Muscle of back (tissue), 13 donors: ENCODE measurements around the gene TMUB2. TPM values are rescaled to one million over a fixed set of nuclear protein-coding genes. Genes with fewer than 3 reads are reported as not detected.
A peak's percentile ranks its signal among the peaks of the same experiment; 100 is the strongest.
"Not testable (repeated sequence)": the region's sequence is repeated elsewhere in the genome, so short reads cannot be mapped to it uniquely, and the experiment has no call there.

Source experiments
- DNase-seq, 3 donors: peaks; one replicate each; pipeline versions ENCODE4 v3.0.0 to v3.0.0-alpha.2; 2013
- long read RNA-seq, 9 donors: transcript quantifications; one replicate each; lab custom pipeline, GENCODE V29; 2026
- polyA plus RNA-seq, 10 donors: library from polyadenylated mRNA; unstranded; fragments of 120-200 nt; gene quantifications; one replicate each; pipeline ENCODE4 v1.2.1, GENCODE V29; 2013; ENCODE audit not compliant: insufficient read length in 10 of 10

TMUB2 gene
- 10 to 100 TPM; 33.2 to 51.3 (median 40.6) TPM for polyA plus RNA-seq
- long read RNA-seq, donor 1, partial matches to known transcripts: 14 of 19 reads
- long read RNA-seq, donor 1, other reads (novel, unspliced or antisense): 0 of 19 reads
- long read RNA-seq, donor 2, partial matches to known transcripts: 0 of 4 reads
- long read RNA-seq, donor 2, other reads (novel, unspliced or antisense): 0 of 4 reads
- long read RNA-seq, donor 3: 0 reads
- long read RNA-seq, donor 4, partial matches to known transcripts: 7 of 11 reads
- long read RNA-seq, donor 4, other reads (novel, unspliced or antisense): 0 of 11 reads
- long read RNA-seq, donor 5, partial matches to known transcripts: 6 of 12 reads
- long read RNA-seq, donor 5, other reads (novel, unspliced or antisense): 0 of 12 reads
- long read RNA-seq, donor 6, transcript TMUB2-201 (3 exons, 2,418 nt): major isoform, 5 of 14 reads
- long read RNA-seq, donor 6, partial matches to known transcripts: 5 of 14 reads
- long read RNA-seq, donor 6, other reads (novel, unspliced or antisense): 0 of 14 reads
- long read RNA-seq, donor 7, partial matches to known transcripts: 13 of 18 reads
- long read RNA-seq, donor 7, other reads (novel, unspliced or antisense): 0 of 18 reads
- long read RNA-seq, donor 8, partial matches to known transcripts: 5 of 10 reads
- long read RNA-seq, donor 8, other reads (novel, unspliced or antisense): 0 of 10 reads
- long read RNA-seq, donor 9: 0 reads

- peak; percentile 99 for DNase-seq
Observed at GRCh38 chr17:44186307-44187130, at the start of gene TMUB2. Gene TMUB2 (plus strand): TSS chr17:44186972. CDS start chr17:44187709, 737 bp downstream.

GRCh38 chr17:44137891-44138709 lies 48.7 kb upstream of the TMUB2 start:
- peak; percentile 50 to 96 (median 79) for DNase-seq

- not testable (repeated sequence) for DNase-seq
Observed at GRCh38 chr17:44143921-44144320, 42.9 kb upstream of the TMUB2 start.

- DNase-seq: no peak
Observed at GRCh38 chr17:44144966-44145739, 41.6 kb upstream of the TMUB2 start.

- DNase-seq: no peak
Observed at GRCh38 chr17:44146375-44147346, 40.1 kb upstream of the TMUB2 start.

GRCh38 chr17:44147812-44148211 lies 39.0 kb upstream of the TMUB2 start:
- no peak for DNase-seq

GRCh38 chr17:44149066-44149465 lies 37.7 kb upstream of the TMUB2 start:
- DNase-seq: not testable (repeated sequence)

GRCh38 chr17:44149750-44150329 lies 36.9 kb upstream of the TMUB2 start:
- DNase-seq: no peak

- DNase-seq: no peak
Observed at GRCh38 chr17:44152875-44153274, 33.9 kb upstream of the TMUB2 start.

GRCh38 chr17:44155488-44155887 lies 31.3 kb upstream of the TMUB2 start:
- DNase-seq: no peak

GRCh38 chr17:44159519-44160210 lies 27.1 kb upstream of the TMUB2 start:
- no peak for DNase-seq

- DNase-seq: no peak
Observed at GRCh38 chr17:44164476-44164875, 22.3 kb upstream of the TMUB2 start.

- DNase-seq: no peak
Observed at GRCh38 chr17:44167181-44167861, 19.5 kb upstream of the TMUB2 start.

GRCh38 chr17:44170135-44170498 lies 16.7 kb upstream of the TMUB2 start:
- no peak for DNase-seq

GRCh38 chr17:44170499-44171201 lies 16.1 kb upstream of the TMUB2 start, which contains the start of gene ASB16:
Gene ASB16 (plus strand): TSS chr17:44170704. CDS start chr17:44170790, 86 bp downstream.
- peak in 2 of 3 donors; percentile 36 to 48 for DNase-seq

GRCh38 chr17:44171931-44172455 lies 14.8 kb upstream of the TMUB2 start:
- no peak for DNase-seq
